CD4-positive, alpha-beta T cell treated with Interleukin-6 for 4 hours (primary cell): ENCODE measurements around the gene GALE.
"Not testable (repeated sequence)": the region's sequence is repeated elsewhere in the genome, so short reads cannot be mapped to it uniquely, and the experiment has no call there.

ENCODE experiments used
- DNase-seq: peaks from one replicate; pipeline ENCODE4 v3.0.0-alpha.2; 2020; ENCODE audit warnings: mixed read lengths

Gene GALE

DNA sequence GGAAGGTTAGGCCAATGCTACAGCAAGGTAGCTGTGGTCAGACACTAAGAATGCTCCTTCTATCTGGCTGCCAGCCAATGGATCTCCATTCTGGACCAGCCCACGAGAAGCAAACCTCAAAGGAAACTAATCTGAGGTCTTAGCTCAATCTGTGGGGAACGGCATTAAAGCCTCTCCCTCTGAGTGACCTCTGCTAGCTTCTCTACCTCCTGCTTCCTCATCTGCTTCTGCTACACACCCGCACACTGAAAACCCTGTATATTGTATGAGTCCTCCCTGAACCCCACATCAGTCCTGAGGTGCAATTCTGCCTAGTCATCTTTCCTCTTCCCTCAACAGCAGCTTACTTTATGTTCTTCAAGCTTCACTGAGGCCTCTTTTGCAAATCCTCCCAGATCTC, 6.9 kb upstream of the GALE start:
- DNase-seq: no peak

DNA sequence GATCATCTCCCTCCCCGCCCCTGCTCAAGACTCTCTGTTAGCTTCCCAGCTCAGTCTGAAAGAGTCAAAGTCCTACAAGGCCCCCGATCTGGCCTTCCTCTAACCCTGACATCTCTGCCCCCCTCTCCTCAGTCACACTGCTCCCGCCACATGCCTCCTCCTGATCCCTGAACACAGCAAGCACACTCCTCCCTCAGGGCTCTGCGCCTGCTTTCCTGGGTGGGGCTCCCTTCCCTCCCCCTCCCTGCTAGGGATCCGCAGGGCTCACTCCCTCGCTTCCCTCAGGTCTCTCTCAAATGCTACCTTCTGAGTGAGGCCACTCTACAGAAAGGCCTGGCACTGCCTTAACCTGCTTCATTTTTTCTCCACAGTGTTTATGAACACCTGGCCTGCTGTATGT, 5.7 kb upstream of the GALE start:
- no peak for DNase-seq

DNA sequence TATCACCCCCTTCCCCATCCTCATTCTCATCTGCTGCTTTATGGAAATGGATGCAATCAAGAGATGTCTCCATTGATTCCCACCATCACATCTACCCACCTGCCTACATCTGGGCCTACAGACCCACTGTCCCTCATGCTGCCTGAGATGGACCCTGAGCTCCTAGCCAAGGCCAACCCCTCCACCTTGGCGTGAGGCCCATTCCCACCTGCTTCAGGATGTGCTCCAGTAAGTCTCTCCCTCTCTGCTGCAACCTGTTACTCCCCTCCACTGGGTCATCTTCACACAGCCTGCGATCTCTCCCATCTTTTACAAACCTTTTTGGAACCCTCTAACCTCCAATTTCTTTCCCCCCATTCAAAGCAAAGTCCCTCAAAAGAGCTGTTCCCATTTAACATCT, 4.5 kb upstream of the GALE start:
- DNase-seq: no peak

DNA sequence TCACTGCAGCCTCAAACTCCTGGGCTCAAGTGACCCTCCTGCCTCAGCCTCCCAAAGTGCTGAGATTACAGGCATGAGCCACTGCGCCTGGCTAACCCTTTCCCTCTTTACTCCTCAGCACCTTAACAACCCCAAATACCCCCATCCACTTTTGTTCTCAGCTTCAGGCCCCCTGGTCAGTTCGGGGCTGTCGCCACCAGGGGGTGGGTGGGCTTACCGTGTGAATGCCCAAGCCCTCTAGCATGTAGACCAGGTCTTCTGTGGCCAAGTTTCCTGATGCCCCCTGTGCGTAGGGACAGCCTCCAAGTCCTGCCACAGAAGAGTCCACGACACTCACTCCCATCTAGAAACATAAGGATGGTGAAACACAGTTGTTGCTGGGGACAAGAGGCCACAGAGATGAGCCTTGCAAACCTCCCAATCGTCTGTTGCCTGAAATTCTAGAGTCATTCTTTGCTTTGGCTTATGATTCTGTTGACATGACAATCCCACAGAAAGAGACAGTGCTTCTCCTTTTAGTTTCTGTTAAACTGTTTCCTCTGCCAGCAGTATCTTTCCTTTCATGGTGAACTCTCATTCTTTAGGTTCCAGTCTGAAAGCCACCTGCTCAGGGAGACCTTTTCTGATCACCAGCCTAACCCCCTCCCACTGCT, 3.8 kb upstream of the GALE start:
- DNase-seq: no peak

DNA sequence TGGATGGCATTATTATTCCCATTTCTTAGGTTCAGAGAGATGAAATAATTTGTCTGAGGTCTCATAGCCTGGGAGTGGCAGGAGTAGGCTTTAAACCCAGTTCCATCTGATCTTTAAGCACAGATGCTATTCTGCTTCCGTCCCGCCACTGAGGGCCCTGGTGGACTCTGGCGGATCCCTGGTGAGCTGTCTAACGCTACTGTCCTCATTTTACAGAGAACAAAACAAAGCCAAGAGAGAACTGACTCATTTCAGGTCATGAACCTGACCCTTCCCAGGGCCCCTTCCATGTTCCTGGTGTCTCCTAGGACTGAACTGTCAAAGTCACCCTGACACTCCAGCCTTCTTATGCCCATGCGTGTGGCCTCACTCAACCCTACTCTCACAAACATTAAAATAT, 3.1 kb upstream of the GALE start:
- DNase-seq: no peak

DNA sequence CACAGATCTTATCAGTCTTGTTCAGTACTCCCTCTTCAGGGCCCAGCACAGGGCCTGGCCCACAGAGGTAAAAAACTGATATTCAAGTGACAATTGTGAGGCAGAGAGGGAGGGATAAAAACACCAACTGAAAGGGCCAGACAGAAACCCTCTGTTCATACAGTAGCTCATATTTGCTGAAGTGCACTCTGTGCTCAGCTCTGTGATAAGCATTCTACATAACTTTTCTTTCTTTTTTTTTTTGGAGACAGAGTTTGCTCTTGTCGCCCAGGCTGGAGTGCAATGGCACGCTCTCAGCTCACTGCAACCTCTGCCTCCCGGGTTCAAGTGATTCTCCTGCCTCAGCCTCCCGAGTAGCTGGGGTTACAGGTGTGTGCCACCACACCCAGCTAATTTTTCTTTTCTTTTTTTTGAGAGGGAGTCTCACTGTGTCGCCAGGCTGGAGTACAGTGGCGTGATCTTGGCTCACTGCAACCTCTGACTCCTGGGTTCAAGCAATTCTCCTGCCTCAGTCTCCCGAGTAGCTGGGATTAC, 2.3 kb upstream of the GALE start:
- DNase-seq: not testable (repeated sequence)

DNA sequence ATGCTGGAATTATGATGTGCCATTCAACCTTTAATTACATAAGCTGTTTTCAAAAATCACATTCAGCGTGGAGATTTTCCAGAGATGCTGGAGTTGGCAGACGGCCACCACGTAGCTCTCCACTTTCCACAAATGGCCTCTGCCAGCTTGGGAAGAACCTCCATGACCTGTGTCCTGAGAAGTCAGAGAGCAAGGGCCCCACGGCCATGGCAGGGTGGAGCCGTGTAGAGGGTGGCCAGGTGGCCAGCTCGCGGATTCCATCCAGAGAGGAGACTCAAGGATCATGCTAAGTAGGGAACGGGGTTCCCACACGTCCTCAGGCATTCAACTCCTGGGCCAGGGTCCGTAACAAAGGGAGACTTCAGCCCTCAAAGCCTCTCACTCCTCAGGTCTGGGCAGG, 1.3 kb upstream of the GALE start:
- DNase-seq: no peak

DNA sequence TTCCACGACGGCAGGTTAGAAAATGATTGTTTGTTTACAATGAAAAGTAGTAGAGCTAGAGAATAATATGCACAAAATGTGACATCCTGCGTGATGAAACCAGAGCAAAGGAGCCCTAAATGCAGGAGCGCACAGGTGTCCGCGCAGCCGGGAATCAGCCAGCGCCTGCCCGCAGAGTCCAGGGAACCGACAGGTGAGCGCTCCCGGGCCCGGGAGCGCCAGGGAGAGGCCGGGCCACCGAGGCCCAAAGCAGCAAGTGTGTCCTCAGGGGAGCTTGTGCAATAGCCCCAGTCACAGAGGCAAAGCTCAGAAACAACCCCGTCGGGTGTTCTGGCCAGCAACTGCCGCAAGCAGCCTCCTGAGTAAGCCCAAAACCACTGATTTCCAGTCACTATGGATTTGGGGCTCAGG, 789 bp upstream of the GALE start:
- no peak for DNase-seq

DNA sequence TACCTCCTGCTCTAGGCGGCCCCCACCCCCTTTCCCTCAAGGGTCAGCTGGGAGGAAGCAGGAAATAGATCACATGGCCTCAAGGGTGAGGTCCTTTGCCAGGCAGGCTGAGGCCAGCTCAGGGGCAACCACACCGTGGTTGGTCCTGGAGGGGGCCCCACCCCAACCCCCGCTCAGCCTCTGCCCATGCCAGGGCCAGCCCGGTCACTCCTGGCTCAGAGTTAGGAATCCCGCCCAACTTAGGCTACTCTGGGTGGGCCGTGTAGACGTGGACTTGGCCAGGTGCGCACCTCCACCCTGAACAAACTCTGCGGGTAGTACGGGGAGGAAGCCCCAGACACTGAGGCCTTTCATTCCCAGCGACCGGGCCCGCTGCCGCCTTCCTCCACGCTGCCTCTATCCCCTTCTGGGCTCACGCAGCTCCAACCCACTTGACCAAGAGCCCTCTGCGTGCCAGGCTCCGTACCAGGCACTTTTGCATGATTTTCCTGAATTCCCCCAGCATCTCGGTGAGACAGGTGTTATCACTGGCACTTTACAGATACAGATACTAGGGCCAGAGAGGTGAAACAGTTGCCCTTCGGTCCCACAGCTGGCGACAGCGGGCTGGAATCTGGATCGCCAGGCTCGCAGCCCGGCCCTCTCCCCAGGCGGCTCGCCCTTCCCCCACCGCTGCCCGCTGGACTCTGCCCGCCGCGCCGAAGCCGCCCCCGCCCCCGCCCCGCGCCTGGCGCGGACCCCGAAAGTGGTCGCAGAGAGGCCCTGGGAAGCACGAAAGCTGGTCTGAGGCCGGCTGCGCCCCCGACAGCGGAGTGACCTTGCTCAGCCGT, 769 bp downstream of the GALE start:
- DNase-seq: peak; percentile 42

DNA sequence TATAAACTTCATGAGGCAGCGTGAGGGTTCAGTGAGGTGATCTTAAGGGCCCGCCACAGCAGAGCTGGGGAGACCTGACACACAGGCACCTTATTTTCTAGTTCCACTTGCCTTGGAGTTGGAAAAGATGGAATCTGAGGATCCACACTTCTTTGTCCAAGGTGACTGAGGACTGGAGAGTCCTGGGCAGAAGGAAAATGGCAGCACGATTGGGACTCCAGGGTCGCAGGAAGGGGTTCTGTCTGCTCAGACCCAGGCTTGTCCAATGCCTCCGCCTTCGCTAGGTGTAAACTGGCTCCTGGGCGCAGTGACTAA, 1.3 kb downstream of the GALE start:
- DNase-seq: no peak

DNA sequence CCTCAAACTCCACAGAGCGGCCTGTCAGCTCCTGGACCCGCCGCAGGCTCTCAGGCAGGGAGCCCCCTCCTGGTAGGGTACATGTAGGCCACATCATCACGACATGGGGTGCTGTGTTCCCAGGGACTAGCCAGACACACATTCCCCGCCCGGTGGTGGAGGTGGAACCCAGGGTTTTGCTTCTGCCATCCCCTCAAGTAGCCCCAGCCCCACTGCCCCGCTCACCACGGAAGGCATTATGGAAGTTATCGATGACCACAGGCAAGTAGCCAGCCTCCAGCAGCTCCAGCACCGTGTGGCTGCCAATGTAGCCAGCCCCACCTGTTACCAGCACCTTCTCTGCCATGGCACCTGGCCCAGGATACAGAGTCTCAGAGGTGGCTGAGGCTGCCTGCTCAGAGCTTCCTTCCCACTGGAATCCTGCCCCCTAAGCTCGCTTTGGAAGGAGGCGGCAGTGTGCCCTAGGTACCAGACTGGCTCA, 1.9 kb downstream of the GALE start:
- no peak for DNase-seq

DNA sequence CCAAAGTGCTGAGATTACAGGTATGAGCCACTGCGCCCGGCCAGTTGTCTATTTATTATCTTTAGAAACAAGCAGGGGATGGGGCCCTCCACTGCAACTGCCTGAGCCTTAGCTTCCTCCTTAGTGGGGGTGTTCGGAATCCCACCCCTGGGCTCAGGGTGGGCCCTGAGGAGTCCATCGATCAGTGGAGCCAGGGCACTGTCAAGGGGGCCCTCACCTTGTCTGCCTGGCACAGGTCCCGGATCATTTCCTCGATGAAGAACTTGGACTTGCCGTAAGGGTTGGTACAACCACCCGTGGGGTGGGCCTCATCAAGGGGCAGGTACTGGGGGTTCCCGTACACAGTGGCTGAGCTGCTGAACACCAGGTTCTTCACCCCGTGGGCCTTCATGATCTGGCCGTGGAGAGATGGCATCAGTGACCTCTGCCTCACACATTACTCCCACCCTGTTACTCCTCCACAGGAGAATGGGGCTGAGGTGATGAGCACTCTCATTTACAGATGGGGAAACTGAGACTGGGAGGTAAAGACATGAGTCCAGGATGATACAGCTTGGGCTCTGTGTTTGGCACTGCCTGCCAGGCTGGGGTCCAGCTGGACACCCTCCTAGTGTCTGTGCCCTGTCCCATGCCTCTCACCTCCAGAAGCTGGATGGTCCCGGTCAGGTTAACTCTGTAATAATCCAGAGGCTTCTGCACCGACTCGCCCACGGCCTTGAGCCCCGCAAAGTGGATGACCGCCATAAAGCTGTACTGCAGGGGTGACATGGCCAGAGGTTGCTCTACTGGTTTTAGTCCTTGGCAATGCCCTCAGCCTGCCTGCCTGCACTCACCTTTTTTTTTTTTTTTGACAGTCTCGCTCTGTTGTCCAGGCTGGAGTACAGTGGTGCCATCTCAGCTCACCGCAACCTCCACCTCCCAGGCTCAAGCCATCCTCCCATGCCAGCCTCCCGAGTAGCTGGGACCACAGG, 2.8 kb downstream of the GALE start:
- no peak for DNase-seq

DNA sequence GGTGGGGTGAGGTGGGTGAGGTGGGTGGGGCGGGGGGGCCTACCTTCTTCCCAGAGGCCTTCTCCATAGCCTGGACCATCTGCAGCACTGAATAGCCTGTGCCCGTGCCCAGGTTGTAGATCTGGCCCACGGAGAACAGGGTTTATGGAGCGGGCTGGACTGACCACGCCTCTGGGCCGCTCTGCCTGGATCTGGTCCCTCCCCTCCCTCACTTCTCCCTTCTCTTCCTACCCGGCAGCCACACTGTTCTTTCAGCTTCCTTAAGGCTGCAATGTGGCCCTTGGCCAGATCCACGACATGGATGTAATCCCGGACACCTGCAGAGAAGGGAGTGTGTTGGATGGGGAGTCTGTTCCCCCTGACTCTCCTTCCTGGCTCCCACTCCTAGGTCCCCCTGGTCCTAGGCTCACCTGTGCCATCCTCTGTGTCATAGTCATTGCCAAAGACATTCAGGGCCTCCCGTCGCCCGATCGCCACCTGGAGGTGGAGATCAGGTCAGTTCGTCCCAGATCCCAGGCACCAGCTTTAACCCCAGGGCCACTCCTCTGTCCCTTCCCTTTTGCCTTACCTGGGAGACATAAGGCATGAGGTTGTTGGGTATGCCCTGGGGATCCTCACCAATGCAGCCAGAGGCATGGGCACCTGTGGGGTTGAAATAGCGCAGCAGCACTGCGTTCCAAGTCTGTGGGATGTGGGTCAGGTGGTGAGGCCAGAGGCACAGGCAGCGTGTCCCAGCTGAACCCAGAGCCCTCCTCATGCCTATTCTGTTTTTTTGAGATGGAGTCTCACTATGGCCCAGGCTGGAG, 3.9 kb downstream of the GALE start:
- no peak for DNase-seq

DNA sequence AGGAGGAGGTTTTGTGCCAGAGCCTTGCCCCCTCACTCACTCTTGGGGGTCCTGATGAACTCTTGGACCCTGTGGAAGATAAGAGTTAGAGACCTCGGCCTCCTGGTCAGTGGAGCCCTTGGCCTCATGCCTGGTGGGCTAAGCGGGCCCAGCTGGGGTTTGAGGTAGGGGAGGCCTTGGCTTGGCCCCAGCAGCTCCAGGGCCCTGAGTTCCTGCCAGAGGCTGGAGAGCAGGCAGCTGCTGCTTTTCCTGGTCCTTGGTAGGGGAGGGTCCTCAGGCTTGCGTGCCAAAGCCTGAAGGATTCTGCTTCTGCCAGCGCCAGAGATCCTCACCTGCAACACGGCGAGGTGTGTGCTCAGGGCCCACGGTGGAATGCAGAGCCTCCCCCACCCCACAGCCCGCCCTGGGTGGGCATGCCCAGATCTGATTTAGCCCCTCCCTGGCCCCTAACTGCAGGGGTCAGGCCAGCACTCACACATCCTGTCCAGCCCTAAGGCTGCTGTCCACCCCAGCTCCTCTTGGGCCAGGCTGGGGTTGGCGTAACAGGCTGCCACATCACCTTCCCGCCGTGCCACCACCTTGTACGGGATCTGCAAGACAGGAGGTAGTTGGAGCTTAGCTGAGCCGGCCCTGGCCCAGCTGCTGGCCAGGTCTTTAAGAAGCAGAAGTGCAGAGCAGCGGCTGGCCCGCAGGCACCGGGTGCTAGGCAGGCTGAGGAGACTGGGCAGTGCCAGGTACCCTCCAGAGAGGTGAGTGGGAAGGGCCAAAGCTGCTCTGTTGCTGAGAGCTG, 4.7 kb downstream of the GALE start:
- no peak for DNase-seq

DNA sequence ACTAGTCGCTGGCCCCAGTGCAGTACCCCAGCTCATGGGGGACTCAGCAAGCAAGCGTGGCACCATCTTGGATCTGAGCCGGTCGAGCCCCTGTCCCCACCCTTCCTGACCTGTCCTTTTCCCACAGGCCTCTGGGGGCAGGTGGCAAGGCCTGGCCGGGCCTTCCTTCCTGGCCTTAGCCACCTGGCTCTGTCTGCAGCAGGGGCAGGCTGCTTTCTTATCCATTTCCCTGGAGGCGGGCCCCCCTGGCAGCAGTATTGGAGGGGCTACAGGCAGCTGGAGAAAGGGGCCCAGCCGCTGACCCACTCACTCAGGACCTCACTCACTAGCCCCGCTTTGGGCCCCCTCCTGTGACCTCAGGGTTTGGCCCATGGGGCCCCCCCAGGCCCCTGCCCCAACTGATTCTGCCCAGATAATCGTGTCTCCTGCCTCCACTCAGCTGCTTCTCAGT, 5.8 kb downstream of the GALE start:
- DNase-seq: not testable (repeated sequence)

DNA sequence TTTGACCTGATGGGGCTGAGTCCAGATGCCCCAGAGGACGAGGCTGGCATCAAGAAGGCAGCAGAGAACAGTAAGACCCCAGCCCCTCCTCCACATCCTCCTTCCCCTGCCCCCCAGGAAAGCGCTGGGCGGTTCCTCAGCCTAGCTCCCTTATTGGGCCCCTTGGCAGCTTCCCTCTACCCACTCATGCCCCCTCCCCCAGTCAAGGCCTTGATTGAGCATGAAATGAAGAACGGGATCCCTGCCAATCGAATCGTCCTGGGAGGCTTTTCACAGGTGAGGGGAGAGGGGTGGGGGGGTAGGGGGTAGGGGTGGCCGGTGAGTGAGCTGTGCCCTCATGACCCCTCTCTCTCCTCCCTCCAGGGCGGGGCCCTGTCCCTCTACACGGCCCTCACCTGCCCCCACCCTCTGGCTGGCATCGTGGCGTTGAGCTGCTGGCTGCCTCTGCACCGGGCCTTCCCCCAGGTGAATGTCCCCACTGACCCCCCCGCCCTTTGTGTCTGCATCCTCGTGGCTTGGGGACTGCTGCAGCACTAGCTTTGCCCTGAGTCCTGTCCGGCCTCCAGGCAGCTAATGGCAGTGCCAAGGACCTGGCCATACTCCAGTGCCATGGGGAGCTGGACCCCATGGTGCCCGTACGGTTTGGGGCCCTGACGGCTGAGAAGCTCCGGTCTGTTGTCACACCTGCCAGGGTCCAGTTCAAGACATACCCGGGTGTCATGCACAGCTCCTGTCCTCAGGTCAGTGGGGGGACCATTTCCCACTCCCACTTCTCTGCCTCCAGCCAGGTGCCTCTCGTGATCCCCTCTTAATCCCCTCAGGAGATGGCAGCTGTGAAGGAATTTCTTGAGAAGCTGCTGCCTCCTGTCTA, 6.5 kb downstream of the GALE start:
- no peak for DNase-seq

DNA sequence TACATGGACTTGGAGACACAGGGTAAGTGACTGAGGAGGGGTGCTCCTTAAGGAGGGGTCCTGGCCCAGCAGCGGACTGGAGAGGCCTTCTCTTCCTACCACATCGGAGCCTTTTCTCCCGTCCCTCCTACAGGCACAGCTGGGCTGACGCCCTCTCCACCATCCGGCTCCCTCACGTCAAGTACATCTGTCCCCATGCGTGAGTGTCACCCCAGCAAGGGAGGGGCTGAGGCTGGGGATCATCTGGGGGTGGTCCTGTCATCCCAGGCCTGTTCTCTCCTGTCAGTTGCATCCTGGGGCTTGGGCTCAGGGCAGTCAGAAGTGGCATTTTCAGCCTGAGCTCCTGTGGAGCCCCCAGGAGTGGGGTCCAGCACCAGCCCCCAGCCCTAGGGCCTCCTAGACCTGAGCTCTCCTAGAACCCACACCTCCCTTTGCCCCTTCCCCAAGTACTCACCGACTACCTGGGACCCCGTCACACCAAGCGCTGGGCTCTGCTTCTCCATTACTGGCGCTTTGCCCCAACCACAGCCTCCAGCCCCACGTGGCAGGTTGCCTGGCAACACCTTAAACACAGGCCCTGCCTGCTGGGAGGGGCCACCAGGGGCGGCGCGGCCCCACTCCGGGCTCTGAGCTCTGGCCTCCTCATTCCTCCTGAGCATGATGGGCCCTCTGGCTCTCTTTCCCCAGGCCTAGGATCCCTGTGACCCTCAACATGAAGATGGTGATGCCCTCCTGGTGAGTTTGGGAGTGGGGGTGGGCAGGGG, 7.4 kb downstream of the GALE start:
- DNase-seq: no peak

DNA sequence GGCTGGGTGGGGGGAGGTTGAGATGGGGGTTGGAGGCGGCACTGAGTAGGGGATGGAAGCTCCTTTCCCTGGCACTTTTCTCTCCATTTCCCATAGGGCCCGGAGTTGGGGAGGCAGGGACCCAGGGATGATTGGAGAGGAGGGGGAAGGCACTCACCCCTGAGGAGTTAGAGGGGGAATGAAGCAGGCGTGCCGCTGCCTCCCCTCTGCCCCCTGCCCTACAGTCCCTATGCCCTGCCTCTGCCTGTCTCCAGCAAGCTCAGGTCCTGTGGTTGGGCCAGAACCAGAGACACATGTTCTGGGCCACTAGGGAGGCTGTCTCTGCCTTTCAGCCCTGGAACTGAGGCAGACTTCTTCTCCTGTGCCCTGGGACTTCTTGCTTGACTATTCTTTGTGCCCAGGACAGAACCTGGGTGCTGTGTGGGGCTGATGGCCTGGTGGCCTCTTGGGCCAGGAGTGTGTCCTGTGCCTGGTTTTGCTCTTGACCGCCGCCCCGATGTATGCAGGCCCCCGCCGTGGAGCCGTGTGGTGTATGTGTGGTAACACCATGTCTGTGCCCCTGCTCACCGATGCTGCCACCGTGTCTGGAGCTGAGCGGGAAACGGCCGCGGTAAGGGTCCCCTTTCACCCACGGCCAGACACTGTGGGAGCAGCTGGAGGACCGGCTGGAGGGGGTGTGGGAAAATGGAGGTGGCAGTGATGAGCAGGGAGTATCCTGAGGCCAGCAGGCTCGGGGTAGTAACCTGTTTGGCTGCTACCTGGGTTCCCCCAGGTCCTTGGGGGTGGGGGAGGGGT, 8.2 kb downstream of the GALE start:
- no peak for DNase-seq
